HL-60/S4 (cell line): ENCODE data around the gene TLN1.

ENCODE experiments used
- in situ Hi-C: fragments of 300-500 bp; cut with MboI; formaldehyde crosslinking; loops from 2 replicates; pipeline ENCODE4 v1.14.3; 2022; ENCODE audit warnings: low sequenced_read_pairs

Gene TLN1

GRCh38 chr9:35732185-35732799 lies at the start of gene TLN1, which contains the start of gene CREB3:
TSS of gene TLN1 (minus strand) at chr9:35732195. CDS start at chr9:35725694, 6,501 bp downstream.
TSS of gene CREB3 (plus strand) at chr9:35732666. CDS start at chr9:35732773, 107 bp downstream.
- in situ Hi-C loops: no loop called here

- in situ Hi-C loops: loop anchor here (25.0 kb wide), 1 partner anchor 106 kb away; no protein-coding TSS in a partner anchor
Observed at GRCh38 chr9:35781066-35781465, 49.1 kb upstream of the TLN1 start.

GRCh38 chr9:35778496-35778895 lies 46.5 kb upstream of the TLN1 start:
- in situ Hi-C loops: loop anchor here (25.0 kb wide), 1 partner anchor 109 kb away; no protein-coding TSS in a partner anchor

- in situ Hi-C loops: loop anchor here (25.0 kb wide), 1 partner anchor 111 kb away; no protein-coding TSS in a partner anchor
Observed at GRCh38 chr9:35776018-35776417, 44.0 kb upstream of the TLN1 start.

GRCh38 chr9:35774907-35775635 lies 43.1 kb upstream of the TLN1 start:
- in situ Hi-C loops: loop anchor here (25.0 kb wide), 1 partner anchor 112 kb away; no protein-coding TSS in a partner anchor

GRCh38 chr9:35771943-35772342 lies 39.9 kb upstream of the TLN1 start:
- in situ Hi-C loops: no loop called here

- in situ Hi-C loops: no loop called here
Observed at GRCh38 chr9:35771534-35771933, 39.5 kb upstream of the TLN1 start.

GRCh38 chr9:35771075-35771433 lies 39.1 kb upstream of the TLN1 start:
- in situ Hi-C loops: no loop called here

- in situ Hi-C loops: no loop called here
Observed at GRCh38 chr9:35769763-35770162, 37.8 kb upstream of the TLN1 start.

GRCh38 chr9:35767458-35767857 lies 35.5 kb upstream of the TLN1 start:
- in situ Hi-C loops: no loop called here

GRCh38 chr9:35766997-35767396 lies 35.0 kb upstream of the TLN1 start:
- in situ Hi-C loops: no loop called here

GRCh38 chr9:35763803-35764202 lies 31.8 kb upstream of the TLN1 start:
- in situ Hi-C loops: no loop called here

- in situ Hi-C loops: no loop called here
Observed at GRCh38 chr9:35763181-35763580, 31.2 kb upstream of the TLN1 start.

- in situ Hi-C loops: no loop called here
Observed at GRCh38 chr9:35760651-35761050, 28.7 kb upstream of the TLN1 start.

- in situ Hi-C loops: no loop called here
Observed at GRCh38 chr9:35759795-35760194, 27.8 kb upstream of the TLN1 start.

- in situ Hi-C loops: no loop called here
Observed at GRCh38 chr9:35758475-35759050, 26.6 kb upstream of the TLN1 start.

GRCh38 chr9:35757892-35758275 lies 25.9 kb upstream of the TLN1 start:
- in situ Hi-C loops: no loop called here

GRCh38 chr9:35757226-35757891 lies 25.4 kb upstream of the TLN1 start:
- in situ Hi-C loops: no loop called here

GRCh38 chr9:35756275-35757225 lies 24.6 kb upstream of the TLN1 start:
- in situ Hi-C loops: no loop called here

GRCh38 chr9:35755071-35755470 lies 23.1 kb upstream of the TLN1 start:
- in situ Hi-C loops: no loop called here
